SU-DHL-6 (cell line): ENCODE data around the gene KRT84.

Experiments used
- H2AFZ ChIP-seq: fragments of 200-600 bp; sonication (generic); 2 replicates; pipeline ENCODE4 v1.6.1; 2014; ENCODE audit warnings: low read depth, mild to moderate bottlenecking, moderate library complexity, mixed read lengths, antibody characterized with exemption, low read length; ENCODE audit not compliant: severe bottlenecking
- H3F3A ChIP-seq: fragments of 200-600 bp; shearing (Covaris generic); 2 replicates; pipeline ENCODE4 v1.6.0; 2016; ENCODE audit warnings: antibody characterized with exemption, mild to moderate bottlenecking; ENCODE audit not compliant: insufficient read depth
- H3K27ac ChIP-seq: fragments of 200-600 bp; sonication (generic); 2 replicates; pipeline ENCODE4 v1.5.1; 2016; ENCODE audit warnings: low read depth, mild to moderate bottlenecking, low read length, moderate library complexity, mixed read lengths
- H3K27me3 ChIP-seq: fragments of 200-600 bp; sonication (generic), shearing (Covaris generic); 2 replicates; pipeline ENCODE4 v1.6.0; 2014; ENCODE audit warnings: mild to moderate bottlenecking, low read length
- H3K36me3 ChIP-seq: fragments of 200-600 bp; sonication (generic); 2 replicates; pipeline ENCODE4 v1.6.1; 2014; ENCODE audit warnings: mild to moderate bottlenecking, low read length, mixed read lengths
- H3K4me2 ChIP-seq: fragments of 300-600, 200-600 bp; shearing (Covaris generic), sonication (generic); 2 replicates; pipeline ENCODE4 v1.6.0; 2014; ENCODE audit warnings: low read length, low read depth, mild to moderate bottlenecking; ENCODE audit not compliant: poor library complexity, severe bottlenecking
- H3K4me3 ChIP-seq: fragments of 200-600 bp; sonication (generic); 2 replicates; pipeline ENCODE4 v1.5.1; 2014; ENCODE audit warnings: antibody characterized with exemption, low read length, mild to moderate bottlenecking, mixed read lengths; ENCODE audit not compliant: insufficient read depth, poor library complexity, severe bottlenecking
- H3K79me2 ChIP-seq: fragments of 200-600 bp; sonication (generic); 2 replicates; pipeline ENCODE4 v1.6.1; 2014; ENCODE audit warnings: mild to moderate bottlenecking, low read length, moderate library complexity; ENCODE audit not compliant: insufficient read depth
- H3K9ac ChIP-seq: fragments of 200-600 bp; sonication (generic); 2 replicates; pipeline ENCODE4 v1.7.0; 2014; ENCODE audit warnings: mild to moderate bottlenecking, low read length
- H3K9me2 ChIP-seq: fragments of 200-600 bp; sonication (generic); replicated peaks from 2 replicates; pipeline ENCODE4 v1.6.1; 2014; ENCODE audit warnings: low read length; ENCODE audit not compliant: insufficient read depth
- H3K9me3 ChIP-seq: fragments of 200-600 bp; sonication (generic); 2 replicates; pipeline ENCODE4 v1.6.1; 2014; ENCODE audit warnings: low read length, mixed read lengths; ENCODE audit not compliant: insufficient read depth
- H4K20me1 ChIP-seq: fragments of 200-600 bp; sonication (generic); 2 replicates; pipeline ENCODE4 v1.6.1; 2014; ENCODE audit warnings: low read depth, mild to moderate bottlenecking, antibody characterized with exemption, low read length, moderate library complexity, mixed read lengths
- EZH2phosphoT487 ChIP-seq: fragments of 200-600 bp; sonication (generic), shearing (Covaris generic); conservative IDR thresholded peaks from 2 replicates; pipeline ENCODE4 v1.6.1; 2018; ENCODE audit warnings: mild to moderate bottlenecking, antibody characterized with exemption, low read length, moderate library complexity, mixed read lengths
- TF ChIP-seq, protein P1 (sequence below): fragments of 200-600 bp; sonication (generic); IDR thresholded peaks from one replicate; pipeline ENCODE4 v1.5.1; 2017; ENCODE audit warnings: antibody characterized with exemption, mild to moderate bottlenecking, low read length, moderate library complexity; ENCODE audit not compliant: insufficient read depth, poor library complexity, severe bottlenecking

The KRT84 gene

DNA sequence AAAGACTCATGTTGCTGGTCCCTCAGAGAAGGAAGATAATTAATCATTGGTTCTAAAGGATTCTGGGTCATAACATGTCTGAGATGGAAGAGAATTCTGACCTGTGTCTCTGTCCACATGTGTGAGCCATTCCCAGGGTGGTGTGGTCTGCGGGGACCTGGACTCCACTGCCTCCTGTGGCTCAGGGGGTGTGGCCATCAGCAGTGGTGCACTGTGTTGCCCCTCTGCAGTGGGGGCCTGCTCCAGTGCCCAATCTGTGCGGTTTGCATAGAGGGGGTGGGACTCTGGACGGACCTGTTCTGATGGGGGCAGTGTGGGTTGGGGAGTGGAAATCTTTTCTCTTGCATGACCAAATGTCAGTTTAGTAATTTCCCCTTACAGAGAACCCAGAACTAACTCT, 31.7 kb downstream of the KRT84 start:
- TF ChIP-seq, protein P1, sequence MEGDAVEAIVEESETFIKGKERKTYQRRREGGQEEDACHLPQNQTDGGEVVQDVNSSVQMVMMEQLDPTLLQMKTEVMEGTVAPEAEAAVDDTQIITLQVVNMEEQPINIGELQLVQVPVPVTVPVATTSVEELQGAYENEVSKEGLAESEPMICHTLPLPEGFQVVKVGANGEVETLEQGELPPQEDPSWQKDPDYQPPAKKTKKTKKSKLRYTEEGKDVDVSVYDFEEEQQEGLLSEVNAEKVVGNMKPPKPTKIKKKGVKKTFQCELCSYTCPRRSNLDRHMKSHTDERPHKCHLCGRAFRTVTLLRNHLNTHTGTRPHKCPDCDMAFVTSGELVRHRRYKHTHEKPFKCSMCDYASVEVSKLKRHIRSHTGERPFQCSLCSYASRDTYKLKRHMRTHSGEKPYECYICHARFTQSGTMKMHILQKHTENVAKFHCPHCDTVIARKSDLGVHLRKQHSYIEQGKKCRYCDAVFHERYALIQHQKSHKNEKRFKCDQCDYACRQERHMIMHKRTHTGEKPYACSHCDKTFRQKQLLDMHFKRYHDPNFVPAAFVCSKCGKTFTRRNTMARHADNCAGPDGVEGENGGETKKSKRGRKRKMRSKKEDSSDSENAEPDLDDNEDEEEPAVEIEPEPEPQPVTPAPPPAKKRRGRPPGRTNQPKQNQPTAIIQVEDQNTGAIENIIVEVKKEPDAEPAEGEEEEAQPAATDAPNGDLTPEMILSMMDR: no peak
- no peak for TF ChIP-seq EZH2phosphoT487
- Histone ChIP-seq H3K79me2 (no peaks in the 10 kb centered on the region), H4K20me1 (no peaks in the 10 kb centered on the region), H3K27ac (no peak overlapping the region), H3K4me2 (no peak overlapping the region), H3K9me3 (no peaks in the 10 kb centered on the region), H3K4me3 (no peak overlapping the region), H3K36me3 (no peaks in the 10 kb centered on the region), H3K9me2 (no peaks in the 10 kb centered on the region), H3F3A (no peaks in the 10 kb centered on the region), H3K27me3 (no peaks in the 10 kb centered on the region), H2AFZ (no peak overlapping the region), H3K9ac (no peak overlapping the region)

GRCh38 chr12:52352951-52353350, 32.5 kb downstream of the KRT84 start:
- Histone ChIP-seq H3K27me3 (no peaks in the 10 kb centered on the region), H3F3A (no peaks in the 10 kb centered on the region), H3K9me2 (no peaks in the 10 kb centered on the region), H3K79me2 (no peaks in the 10 kb centered on the region), H2AFZ (no peak overlapping the region), H4K20me1 (no peaks in the 10 kb centered on the region), H3K9me3 (no peaks in the 10 kb centered on the region), H3K4me2 (no peak overlapping the region), H3K9ac (no peak overlapping the region), H3K27ac (no peak overlapping the region), H3K4me3 (no peak overlapping the region), H3K36me3 (no peaks in the 10 kb centered on the region)
- TF ChIP-seq, protein P1: no peak
- no peak for TF ChIP-seq EZH2phosphoT487

DNA sequence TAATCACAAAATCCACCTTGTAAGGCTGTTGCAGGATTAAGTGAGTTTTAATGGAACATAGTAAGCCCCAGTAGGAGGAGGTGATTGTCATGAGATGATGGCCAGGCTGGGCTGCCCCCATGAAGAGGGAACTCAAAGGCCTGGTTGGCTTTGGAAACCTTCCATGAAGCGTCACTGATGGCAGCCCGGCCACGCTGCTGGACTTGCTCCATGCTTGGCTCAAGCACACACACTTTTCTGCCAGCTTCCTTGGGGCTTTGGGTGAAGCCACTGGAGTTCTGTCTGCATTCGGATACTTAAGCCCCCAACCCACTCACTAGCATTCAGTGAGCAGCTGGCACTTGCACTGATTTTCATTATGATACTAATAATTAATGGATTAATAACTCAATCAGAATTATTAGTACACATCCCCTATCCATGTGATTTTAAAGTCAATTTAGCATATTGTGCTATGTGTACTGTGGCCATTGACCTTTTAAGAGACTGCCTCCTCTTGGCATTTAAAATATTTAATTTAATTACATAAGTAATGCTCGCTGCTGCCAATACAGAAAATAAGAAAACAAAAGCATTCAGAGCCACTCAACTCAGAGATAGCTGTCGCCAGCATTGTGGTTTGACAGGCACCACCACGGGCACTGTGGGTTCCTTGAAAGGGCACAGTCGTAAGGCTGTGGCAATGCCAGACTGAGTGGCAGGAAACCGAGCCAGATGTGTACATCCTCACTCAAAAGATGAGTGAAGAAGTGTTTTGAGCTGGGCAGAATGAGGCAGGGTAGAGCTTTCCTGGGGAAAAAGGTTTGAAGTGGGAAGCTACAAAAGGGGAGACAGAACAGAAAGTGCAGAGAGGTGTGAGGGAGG, 34.0 kb downstream of the KRT84 start:
- H3K4me2 ChIP-seq: no peak overlapping the region
- no peak overlapping the region for H3K27ac ChIP-seq
- no peaks in the 10 kb centered on the region for H3K27me3 ChIP-seq
- H3F3A ChIP-seq: no peaks in the 10 kb centered on the region
- H3K4me3 ChIP-seq: no peak overlapping the region
- H4K20me1 ChIP-seq: no peaks in the 10 kb centered on the region
- H3K9me2 ChIP-seq: no peaks in the 10 kb centered on the region
- no peak overlapping the region for H3K9ac ChIP-seq
- no peaks in the 10 kb centered on the region for H3K9me3 ChIP-seq
- H2AFZ ChIP-seq: no peak overlapping the region
- H3K36me3 ChIP-seq: no peaks in the 10 kb centered on the region
- no peaks in the 10 kb centered on the region for H3K79me2 ChIP-seq
- TF ChIP-seq EZH2phosphoT487: no peak
- TF ChIP-seq, protein P1: no peak
